ENCODE data around the gene PLD1. TPM values are rescaled to one million over a fixed set of nuclear protein-coding genes. Genes with fewer than 3 reads are reported as not detected.

The PLD1 gene
- total and polyA plus RNA-seq, 4 donors, result 4.9 to 31.5 (median 18.6) TPM

GRCh38 chr3:171551296-171551695 is 259.0 kb downstream of the PLD1 start:
- Histone ChIP-seq H3K4me3 (ENCODE audit: low read depth in 1 of 3, low read length in 3 of 3) (no peak overlapping the region), H3K27me3 (ENCODE audit: control insufficient read depth in 4 of 4, insufficient read depth in 4 of 4, low read length in 3 of 4) (no peaks in the 10 kb centered on the region), H3K9me3 (ENCODE audit: control insufficient read depth in 4 of 4, low read length in 3 of 4) (no peaks in the 10 kb centered on the region), H3K27ac (ENCODE audit: low read depth in 1 of 2, low read length in 2 of 2) (no peak overlapping the region), H3K36me3 (ENCODE audit: control insufficient read depth in 4 of 4, insufficient read depth in 3 of 4, low read depth in 1 of 4, low read length in 3 of 4) (no peaks in the 10 kb centered on the region), H3K9ac (ENCODE audit: low read depth in 1 of 2, low read length in 2 of 2) (no peak overlapping the region), H3K4me1 (ENCODE audit: control insufficient read depth in 4 of 4, insufficient read depth in 4 of 4, low read length in 3 of 4) (peaks cover 0 to 1% (median 0%) of the 10 kb centered on the region in 4 donors)
- 85% methylated on average over 1 of the region's 1 CpG for WGBS
- DNase-seq (ENCODE audit: low spot score), result no peak
- no peak for TF ChIP-seq YY1 (IDR thresholded peaks at IDR 0.05)
- TF ChIP-seq, protein P1, sequence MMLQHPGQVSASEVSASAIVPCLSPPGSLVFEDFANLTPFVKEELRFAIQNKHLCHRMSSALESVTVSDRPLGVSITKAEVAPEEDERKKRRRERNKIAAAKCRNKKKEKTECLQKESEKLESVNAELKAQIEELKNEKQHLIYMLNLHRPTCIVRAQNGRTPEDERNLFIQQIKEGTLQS (IDR thresholded peaks at IDR 0.05), result no peak

Other genes starting within 250 kb of the PLD1 start
- gene TMEM212, start 32.9 kb upstream of the PLD1 start, total RNA-seq, result not detected
- not detected for gene TMEM212, start 32.9 kb upstream of the PLD1 start, polyA plus RNA-seq
- 10 to 100 TPM; 36.4 to 74.2 TPM for gene FNDC3B, start 229.1 kb upstream of the PLD1 start, total RNA-seq
- gene FNDC3B, start 229.1 kb upstream of the PLD1 start, polyA plus RNA-seq, result 10 to 100 TPM; 23.3 to 29.4 TPM